GM19025 (cell line): ENCODE results near the gene HOXB3.

Experiments used
- ATAC-seq: cut with Tn5 transposase; IDR thresholded peaks from one replicate; pipeline ENCODE4 v1.9.1; 2021; ENCODE audit warnings: mild to moderate bottlenecking, low read depth, moderate library complexity; ENCODE audit not compliant: unreplicated experiment

HOXB3 gene

GRCh38 chr17:48588528-48588927, 1.5 kb downstream of the HOXB3 start:
- no peak for ATAC-seq

GRCh38 chr17:48588074-48588415, 2.0 kb downstream of the HOXB3 start:
- ATAC-seq, result no peak

- ATAC-seq, result no peak
These were observed 2.6 kb downstream of the HOXB3 start for GRCh38 chr17:48587276-48588073.

GRCh38 chr17:48586355-48587258, 3.4 kb downstream of the HOXB3 start:
- no peak for ATAC-seq

GRCh38 chr17:48584223-48584741, 5.8 kb downstream of the HOXB3 start:
- ATAC-seq, result no peak

- ATAC-seq, result no peak
These were observed 6.3 kb downstream of the HOXB3 start for GRCh38 chr17:48583708-48584222.

GRCh38 chr17:48582750-48583069, 7.3 kb downstream of the HOXB3 start:
- ATAC-seq, result no peak

- ATAC-seq, result no peak
These were observed 10.1 kb downstream of the HOXB3 start for GRCh38 chr17:48579760-48580554.

GRCh38 chr17:48579471-48579759, 10.6 kb downstream of the HOXB3 start:
- no peak for ATAC-seq

- ATAC-seq, result no peak
These were observed 11.2 kb downstream of the HOXB3 start for GRCh38 chr17:48578616-48579470.

GRCh38 chr17:48577946-48578615, 12.0 kb downstream of the HOXB3 start, which contains the start of gene HOXB4:
TSS of gene HOXB4 (minus strand) at chr17:48578350. CDS start at chr17:48578319, 31 bp downstream.
- no peak for ATAC-seq

GRCh38 chr17:48577330-48577945, 12.6 kb downstream of the HOXB3 start:
- ATAC-seq, result no peak

GRCh38 chr17:48576479-48577309, 13.3 kb downstream of the HOXB3 start:
- no peak for ATAC-seq

GRCh38 chr17:48575673-48576478, 14.2 kb downstream of the HOXB3 start:
- no peak for ATAC-seq

GRCh38 chr17:48575066-48575582, 14.9 kb downstream of the HOXB3 start:
- no peak for ATAC-seq

GRCh38 chr17:48574505-48575065, 15.5 kb downstream of the HOXB3 start:
- no peak for ATAC-seq
